Fibroblast of peridontal ligament (primary cell): ENCODE measurements around the gene TWIST2.
A peak's percentile ranks its signal among the peaks of the same experiment; 100 is the strongest.

Experiments
- DNase-seq: peaks from one replicate; pipeline ENCODE4 v3.0.0-alpha.2; 2010; ENCODE audit errors: extremely low read depth

The TWIST2 gene

DNA sequence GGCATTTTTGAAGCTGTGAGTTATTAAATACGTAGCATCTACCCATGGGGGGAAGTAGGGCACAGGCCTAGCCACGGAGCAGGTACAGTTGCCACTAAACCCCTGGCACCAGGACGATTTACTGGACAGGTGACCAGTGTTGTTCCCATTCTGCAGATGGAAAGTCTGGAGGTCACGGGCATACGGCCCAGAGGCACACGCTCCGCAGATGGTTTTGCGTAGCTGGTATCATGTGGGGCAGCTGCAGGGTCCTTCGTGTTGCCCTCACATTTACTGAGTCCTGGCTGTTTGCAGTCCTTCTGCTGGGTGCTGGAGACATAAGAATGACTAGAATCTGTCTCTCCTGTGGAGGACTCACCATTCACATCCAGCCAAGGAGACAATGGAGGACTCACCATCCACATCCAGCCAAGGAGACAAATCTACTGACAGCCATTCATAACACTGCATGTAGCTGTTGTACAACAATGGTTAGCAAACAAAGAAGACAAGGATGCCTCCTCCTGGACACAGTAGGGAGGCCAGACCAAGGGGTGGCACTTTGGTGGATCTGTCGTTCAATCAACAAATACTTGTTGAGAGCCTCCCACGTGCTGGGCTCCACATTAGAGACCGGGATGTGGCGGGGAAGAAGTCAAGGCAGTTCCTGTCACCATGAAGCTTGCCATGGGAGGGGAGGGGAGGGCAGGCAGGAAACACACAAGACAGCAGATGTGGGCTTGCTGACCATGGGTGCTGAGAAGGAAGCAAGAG is 24.9 kb downstream of the TWIST2 start:
- DNase-seq = no peak

- DNase-seq = no peak
Measured at GRCh38 chr2:238873381-238873801, 25.5 kb downstream of the TWIST2 start.

DNA sequence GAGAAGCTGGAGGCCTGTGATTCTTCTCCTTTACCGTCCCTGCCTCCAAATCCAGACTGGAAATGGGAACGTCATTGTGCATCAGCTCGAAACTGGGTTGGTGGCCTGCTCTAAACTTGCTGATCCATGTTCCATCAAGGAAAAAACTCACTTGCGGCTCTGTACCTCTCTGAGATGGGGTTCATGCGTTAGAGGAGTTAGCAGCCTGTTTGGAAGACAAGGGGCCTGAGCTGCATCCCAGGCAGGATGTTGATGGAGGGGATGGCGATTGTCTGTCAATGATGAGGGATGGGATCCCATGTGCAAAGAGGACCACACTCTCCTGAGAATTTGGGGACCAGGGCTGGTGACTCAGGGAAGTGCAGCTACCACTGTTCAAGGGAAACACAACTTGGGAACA is 26.0 kb downstream of the TWIST2 start:
- DNase-seq = no peak

DNA sequence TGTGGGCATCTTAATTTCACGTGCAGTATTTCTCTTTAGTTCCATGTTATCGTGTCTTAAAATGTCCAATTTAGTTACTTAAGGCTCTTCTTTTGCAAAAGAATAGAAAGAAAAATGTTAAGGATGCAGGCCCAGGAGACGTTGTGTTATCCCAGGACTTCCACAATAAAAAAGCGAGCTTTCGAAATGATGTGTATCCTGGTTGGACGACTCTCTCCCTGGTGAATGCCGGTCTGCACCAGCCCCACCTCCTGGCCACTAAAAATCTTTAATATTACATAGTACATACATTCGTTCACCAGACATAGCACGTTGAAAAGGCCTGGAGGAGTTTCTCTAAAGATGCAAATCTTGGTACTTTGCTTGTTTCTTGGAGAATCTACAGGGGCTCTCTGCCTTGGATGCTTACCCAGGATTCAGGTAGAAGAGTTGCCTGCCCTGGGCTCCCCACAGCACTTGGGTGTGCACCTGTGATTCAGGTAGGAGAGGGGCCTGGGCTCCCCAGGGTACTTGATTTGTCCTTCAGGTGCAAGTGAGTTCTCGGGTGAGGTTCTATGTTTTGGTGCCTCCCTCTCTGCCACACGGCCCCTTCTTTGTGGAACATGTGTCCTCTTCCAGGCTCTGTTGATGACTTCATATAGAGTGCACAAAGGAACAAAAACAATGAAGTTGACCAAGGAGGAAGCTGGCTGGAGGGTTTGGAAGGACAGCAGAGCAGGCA is 26.6 kb downstream of the TWIST2 start:
- no peak for DNase-seq

- DNase-seq = peak; percentile 58
Measured at GRCh38 chr2:238875101-238875470, 27.2 kb downstream of the TWIST2 start.

DNA sequence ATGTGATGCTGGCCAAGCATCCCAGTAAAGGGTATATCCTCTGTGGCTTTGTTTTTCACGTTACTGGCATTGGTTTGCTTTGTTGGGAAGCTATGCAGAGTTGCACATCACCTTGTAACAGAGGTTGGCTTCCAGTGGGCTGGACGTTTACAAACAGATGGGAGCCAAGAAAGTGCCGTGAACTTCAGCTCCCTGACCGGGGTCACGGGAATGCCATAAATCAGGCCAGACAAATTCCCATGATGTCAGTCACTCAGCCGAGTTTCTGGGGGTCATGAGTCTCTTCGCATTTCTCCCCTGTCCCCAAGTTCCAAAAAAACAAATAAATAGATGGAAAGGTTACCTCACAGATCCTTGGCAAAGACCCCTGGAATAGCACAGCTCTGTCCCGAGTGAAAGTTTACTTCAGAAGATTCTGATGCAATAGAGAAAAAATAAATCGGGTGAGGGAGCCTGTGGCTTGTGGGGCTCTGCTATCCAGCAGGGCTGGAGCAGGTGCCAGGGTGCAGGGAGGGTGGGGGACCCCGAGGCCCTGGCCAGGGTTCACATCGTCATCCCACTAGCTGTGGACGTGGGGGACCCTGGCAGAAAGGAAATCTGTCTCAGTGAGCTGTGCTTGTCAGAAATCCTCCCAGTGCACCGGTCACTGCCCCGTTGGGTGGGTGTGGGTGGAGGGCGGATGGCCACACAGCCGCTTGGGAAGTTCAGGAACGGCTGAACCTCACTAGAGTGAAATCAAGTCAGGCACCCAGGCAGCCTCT is 27.8 kb downstream of the TWIST2 start:
- peak; percentile 43 for DNase-seq

DNA sequence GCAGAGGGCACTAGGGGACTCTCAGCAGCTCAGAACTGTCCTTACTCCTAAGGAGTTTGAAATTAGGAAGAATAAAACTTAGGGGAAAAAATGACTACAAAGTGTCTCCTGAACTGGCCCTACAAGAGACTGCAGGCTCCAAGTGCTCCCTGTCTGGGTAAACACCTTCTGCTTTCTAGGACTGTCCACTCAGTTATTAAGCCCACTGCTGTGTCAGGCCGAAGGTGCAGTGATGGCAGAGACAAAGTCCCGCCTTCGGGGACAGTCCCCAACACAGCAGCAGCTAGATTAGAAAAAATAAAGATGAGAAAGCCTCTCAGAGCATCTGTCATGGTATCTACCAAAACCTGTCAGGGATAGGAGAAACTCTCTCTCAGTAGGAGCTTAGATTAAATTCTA is 28.3 kb downstream of the TWIST2 start:
- DNase-seq = no peak

DNA sequence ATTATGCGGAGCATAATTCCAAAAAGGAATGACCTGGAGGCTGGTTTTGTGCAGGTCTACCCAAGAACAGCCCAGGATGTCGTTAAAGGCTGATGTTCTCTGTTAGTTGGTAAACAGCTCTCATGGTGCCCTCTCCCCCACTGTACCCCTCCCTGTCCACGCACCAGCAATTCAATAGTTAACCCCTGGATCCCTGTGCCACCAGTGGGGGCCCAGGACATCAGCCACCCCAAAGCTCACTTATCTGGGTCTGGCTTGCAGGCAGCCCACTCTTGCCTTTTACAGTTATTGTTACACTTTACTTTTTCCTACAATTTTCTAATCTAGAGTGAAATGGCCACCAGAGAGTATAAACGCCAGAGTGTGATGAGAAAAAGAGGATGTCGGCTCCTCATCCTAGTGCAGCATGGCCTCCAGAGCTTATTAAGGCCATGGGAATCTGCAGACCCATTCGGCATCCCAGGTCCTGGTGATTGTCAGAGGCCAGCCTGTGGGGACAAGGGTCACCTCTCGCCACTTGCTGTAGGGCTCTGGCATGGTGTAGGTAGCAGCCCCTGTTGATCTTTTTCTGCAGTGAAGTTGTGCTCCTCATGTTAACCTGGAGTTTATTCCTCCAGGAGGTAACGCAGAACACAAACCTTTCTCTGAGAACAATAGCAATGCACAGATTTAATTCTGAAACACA is 30.3 kb downstream of the TWIST2 start:
- no peak for DNase-seq

DNA sequence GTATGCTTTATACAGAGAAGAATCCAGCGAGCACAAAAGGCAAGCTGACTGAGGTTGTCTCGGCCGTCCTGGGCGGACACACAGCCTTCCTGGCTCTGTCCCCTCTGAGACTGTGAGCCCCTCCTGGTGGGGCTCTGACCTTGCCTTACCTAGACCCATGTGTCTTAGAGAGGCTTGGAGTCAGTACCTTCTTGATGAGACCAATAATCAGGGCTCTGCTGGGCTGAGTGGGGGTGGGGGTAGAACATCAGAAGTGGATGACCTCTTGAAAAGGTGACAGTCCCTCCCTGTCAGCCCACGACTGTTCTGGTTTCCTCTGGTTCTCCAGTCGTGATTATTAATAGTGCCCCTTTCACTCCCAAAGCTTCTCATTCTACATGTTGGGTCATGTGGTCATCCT is 31.2 kb downstream of the TWIST2 start:
- no peak for DNase-seq

- no peak for DNase-seq
Measured at GRCh38 chr2:238879621-238880377, 31.9 kb downstream of the TWIST2 start.

DNA sequence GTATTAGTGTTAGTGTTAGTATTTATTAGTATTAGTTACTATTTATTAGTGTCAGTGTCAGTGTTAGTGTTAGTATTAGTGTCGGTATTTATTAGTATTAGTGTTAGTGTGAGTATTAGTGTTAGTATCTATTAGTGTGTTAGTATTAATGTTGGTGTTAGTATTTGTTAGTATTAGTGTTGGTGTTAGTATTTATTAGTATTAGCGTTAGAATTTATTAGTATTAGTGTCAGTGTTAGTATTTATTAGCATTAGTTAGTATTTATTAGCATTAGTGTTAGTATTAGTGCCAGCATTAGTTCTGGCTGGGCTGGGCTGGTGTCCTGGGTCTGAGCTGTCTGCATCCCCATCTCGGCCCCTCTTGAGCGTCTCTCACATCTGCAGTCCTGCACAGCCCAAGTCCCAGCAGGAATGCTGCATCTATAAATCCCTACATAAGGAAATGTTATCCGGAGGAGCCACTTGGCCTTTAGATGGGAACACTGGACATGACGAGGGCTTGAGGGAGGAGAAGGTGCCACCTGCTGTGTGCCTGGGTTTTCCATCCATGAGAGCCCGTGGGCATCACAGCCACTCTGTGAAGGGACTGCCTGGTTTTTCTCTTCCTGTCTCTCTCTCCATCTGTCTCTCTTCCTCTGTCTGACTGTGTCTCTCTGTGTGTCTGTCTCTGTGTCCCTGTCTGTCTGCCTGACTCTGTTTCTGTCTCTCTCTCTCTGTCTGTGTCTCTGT is 33.6 kb downstream of the TWIST2 start:
- DNase-seq = no peak

GRCh38 chr2:238882082-238882755 is 34.3 kb downstream of the TWIST2 start:
- DNase-seq = no peak

GRCh38 chr2:238883421-238883901 is 35.6 kb downstream of the TWIST2 start:
- DNase-seq = peak; percentile 94

GRCh38 chr2:238884122-238884811 is 36.4 kb downstream of the TWIST2 start:
- DNase-seq = no peak

DNA sequence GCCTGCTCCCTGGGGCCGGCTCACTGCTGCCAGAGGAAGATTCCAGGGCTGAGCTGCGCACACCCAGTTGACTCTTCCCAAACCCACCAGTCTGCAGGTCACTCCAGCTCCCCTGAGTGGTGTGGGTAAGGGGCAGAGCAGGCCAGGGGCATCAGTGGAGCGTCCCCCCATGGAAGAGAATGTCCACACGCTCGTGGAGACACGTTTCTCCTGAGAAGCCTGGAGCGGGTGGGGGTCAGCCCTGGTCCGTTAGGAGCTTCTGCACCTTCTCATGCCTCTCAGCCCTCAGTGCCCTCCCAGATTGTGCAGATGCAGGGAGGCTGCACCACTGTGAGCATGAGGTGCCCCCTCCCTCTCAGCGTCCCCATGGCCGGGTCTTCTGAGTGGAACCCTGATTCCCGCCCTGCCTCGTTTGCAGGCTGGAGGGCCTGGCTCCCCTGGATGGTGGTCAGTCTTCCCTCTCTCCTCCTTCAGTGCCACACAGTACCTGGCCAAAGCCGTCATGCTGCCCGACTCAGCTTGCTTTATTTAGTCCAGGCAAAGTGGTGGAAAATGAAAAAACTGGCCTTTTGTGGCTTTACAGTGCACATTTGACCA is 37.0 kb downstream of the TWIST2 start:
- DNase-seq = no peak

GRCh38 chr2:238886453-238887094 is 38.7 kb downstream of the TWIST2 start:
- no peak for DNase-seq

DNA sequence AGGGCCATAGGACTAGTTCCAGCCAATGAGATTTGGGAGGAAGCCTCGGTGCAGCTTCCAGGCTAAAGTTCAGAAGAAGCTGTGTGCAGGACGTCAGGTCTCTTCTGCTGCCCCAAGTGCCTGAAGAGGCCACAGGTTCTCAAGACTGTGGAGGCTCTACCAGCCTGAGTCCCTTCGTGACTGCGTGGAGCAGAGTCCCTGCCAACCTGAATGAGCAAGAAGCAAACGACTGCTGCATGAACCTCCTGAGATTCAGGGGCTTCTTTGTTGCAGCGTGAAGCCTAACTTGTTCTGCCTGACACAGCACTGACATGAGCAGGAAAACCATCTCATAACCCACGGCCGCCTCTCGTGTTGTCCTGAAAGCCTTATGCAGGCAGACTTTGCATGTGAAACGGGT is 39.7 kb downstream of the TWIST2 start:
- no peak for DNase-seq

DNA sequence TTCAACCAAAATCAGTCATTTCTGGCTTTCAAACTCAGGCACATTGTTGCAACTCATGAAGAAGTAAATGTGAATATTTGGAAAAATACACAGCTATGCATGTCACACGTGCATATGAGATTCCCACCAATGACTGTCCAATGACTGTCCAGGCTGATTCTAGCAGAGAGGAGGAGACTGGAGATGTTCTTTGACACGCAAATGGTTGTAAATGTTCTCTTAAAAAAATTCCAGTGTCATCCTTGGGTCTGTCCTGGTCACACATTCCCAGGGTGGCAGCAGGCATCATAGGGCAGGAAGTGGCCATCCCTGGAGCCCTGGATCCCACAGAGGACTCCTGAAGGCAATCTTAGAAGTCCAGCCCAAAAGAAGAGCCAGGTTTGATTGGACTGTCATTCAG is 40.9 kb downstream of the TWIST2 start:
- DNase-seq = no peak
